Heart right ventricle (tissue), 16 donors: Measurements from ENCODE around the gene BRD4. TPM values are rescaled to one million over a fixed set of nuclear protein-coding genes. Genes with fewer than 3 reads are reported as not detected.
A peak's percentile ranks its signal among the peaks of the same experiment; 100 is the strongest.

Experiments used
- ATAC-seq, 8 donors: fragments of 200-7000 bp; cut with Tn5 transposase; one replicate each; pipeline ENCODE4 v1.9.1; 2020; ENCODE audit warnings: mild to moderate bottlenecking in 8 of 8, moderate library complexity in 8 of 8, moderate number of reproducible peaks in 1 of 8
- DNase-seq, 2 donors: peaks; one replicate each; pipeline ENCODE4 v3.0.0-alpha.2; 2020
- H3K27ac ChIP-seq, 10 donors: fragments of 200-600 bp; sonication (generic) in 2 of 10; one replicate each; pipeline versions ENCODE4 v1.5.0 to v1.8.0; 2020 to 2022; ENCODE audit warnings: mild to moderate bottlenecking in 3 of 10
- H3K27me3 ChIP-seq, 7 donors: fragments of 200-600 bp; one replicate each; pipeline ENCODE4 v1.8.0; 2021 to 2022; ENCODE audit warnings: mild to moderate bottlenecking in 2 of 7
- H3K36me3 ChIP-seq, 9 donors: fragments of 200-600 bp; sonication (generic) in 1 of 9; one replicate each; pipeline versions ENCODE4 v1.5.0 to v1.8.0; 2020 to 2022; ENCODE audit warnings: mild to moderate bottlenecking in 2 of 9
- H3K4me1 ChIP-seq, 9 donors: fragments of 200-600 bp; sonication (generic) in 1 of 9; one replicate each; pipeline versions ENCODE4 v1.5.0 to v1.8.0; 2020 to 2022; ENCODE audit warnings: mild to moderate bottlenecking in 4 of 9
- H3K4me3 ChIP-seq, 10 donors: fragments of 200-600 bp; sonication (generic) in 2 of 10; one replicate each; pipeline versions ENCODE4 v1.5.0 to v1.8.0; 2020 to 2022; ENCODE audit warnings: mild to moderate bottlenecking in 7 of 10, moderate library complexity in 2 of 10
- H3K9me3 ChIP-seq, 11 donors: fragments of 200-600 bp in 10 of 11; sonication (generic) in 2 of 11; one replicate each; pipeline versions ENCODE4 v1.5.0 to v1.8.0; 2013 to 2022; ENCODE audit warnings: mild to moderate bottlenecking in 2 of 11, control low read depth in 1 of 11, moderate library complexity in 1 of 11
- whole genome bisulfite sequencing, 2 donors: extraction: QIAGEN DNeasy Blood & Tissue Kit; methylation state at CpG; one replicate each; pipeline ENCODE4 v1.1.7; 2013; ENCODE audit warnings: inconsistent platforms in 1 of 2; 5-methylcytosine and 5-hydroxymethylcytosine counted together
- intact Hi-C, 10 donors: fragments of 100-400 bp; cut with DNase I; formaldehyde crosslinking; loops; one replicate each; pipeline versions ENCODE4 v1.11.1 to v1.14.2; 2022
- polyA plus RNA-seq, 2 donors: library from polyadenylated mRNA; stranded (reverse); fragments of 200-250 nt; gene quantifications; one replicate each; pipeline ENCODE4 v1.2.3, GENCODE V29; 2013
- total RNA-seq, 10 donors: library from RNA; stranded (reverse); fragmentation: NEBNext Ultra II Directional in 3 of 10; extraction: Animal tissue kit (Norgen Biotek cat#: 25700) in 3 of 10; gene quantifications; one replicate each; pipeline versions ENCODE4 v1.2.1 to v1.2.4, GENCODE V29; 2021 to 2023
- TF ChIP-seq, protein P1 (sequence below), 9 donors: fragments of 200-600 bp; sonication (generic) in 2 of 9; IDR thresholded peaks; one replicate each; pipeline versions ENCODE4 v1.5.0 to v1.8.0; 2021 to 2022; ENCODE audit warnings: antibody characterized with exemption in 9 of 9, mild to moderate bottlenecking in 5 of 9, moderate library complexity in 1 of 9
- donor health status: Arrhythmogenic right ventricular cardiomyopathy.
- donor health status: ischemic (EF 13 %, LVEDD 7.1; RV severe dilation, severe dysfunction).
- donor health status: healthy with polysubstance abuse.
- donor health status: DM: no; HTN: yes; CAD: no.
- donor health status: DM: no; HTN: no; CAD: no.
- donor health status: ischemic (EF 25% LVEDD 6.9; RV normal size, moderate dysfunction).
- donor health status: ischemic (EF 25% LVEDD 5.7; RV mildly dilated, moderate dysfunction).
- donor health status: healthy.
- donor health status: DM: yes; HTN: yes; CAD: no.
- donor health status: Ischemic cardiomyopathy.
- donor health status: ischemic (EF 35%, LVEDD 5.7; RV mildly dilated, moderate dysfunction).
- donor health status: nonischemic (EF 11% LVEDD 7.7; RV severe dilation, severe dysfunction).
- donor health status: DM: yes; HTN: yes; CAD: no.
- donor health status: PGD.
- donor health status: ischemic (EF 29% LVEDD 5.4; RV normal size, mild dysfunction).
- donor health status: nonischemic (EF 23%, LVEDD 6.1; RV moderate dilation, normal function).

The BRD4 gene
- total and polyA plus RNA-seq, 12 donors: 31.2 to 85.1 (median 53.6) TPM

- Histone ChIP-seq H3K27ac (peak overlapping the region in 9 of 10 donors; percentile 11 to 81 (median 62)), H3K27me3 (no peaks in the 10 kb centered on the region), H3K9me3 (no peaks in the 10 kb centered on the region), H3K4me1 (peaks cover 72 to 100% (median 100%) of the 10 kb centered on the region in 9 donors), H3K36me3 (no peaks in the 10 kb centered on the region), H3K4me3 (no peak overlapping the region)
- intact Hi-C loops: loop anchor here in 3 of 10 donors (2.0 to 5.0 kb wide), 4 partner anchors 13 to 52 kb away; partner anchors contain the start of gene BRD4 (in 1 of the 3)
- WGBS, 2 donors: 36 to 37% methylated on average over 6 of the region's 6 CpGs
- ATAC-seq: peak in 7 of 8 donors; percentile 32 to 90 (median 45)
- DNase-seq: peak in 1 of 2 donors; percentile 61
- TF ChIP-seq, protein P1, sequence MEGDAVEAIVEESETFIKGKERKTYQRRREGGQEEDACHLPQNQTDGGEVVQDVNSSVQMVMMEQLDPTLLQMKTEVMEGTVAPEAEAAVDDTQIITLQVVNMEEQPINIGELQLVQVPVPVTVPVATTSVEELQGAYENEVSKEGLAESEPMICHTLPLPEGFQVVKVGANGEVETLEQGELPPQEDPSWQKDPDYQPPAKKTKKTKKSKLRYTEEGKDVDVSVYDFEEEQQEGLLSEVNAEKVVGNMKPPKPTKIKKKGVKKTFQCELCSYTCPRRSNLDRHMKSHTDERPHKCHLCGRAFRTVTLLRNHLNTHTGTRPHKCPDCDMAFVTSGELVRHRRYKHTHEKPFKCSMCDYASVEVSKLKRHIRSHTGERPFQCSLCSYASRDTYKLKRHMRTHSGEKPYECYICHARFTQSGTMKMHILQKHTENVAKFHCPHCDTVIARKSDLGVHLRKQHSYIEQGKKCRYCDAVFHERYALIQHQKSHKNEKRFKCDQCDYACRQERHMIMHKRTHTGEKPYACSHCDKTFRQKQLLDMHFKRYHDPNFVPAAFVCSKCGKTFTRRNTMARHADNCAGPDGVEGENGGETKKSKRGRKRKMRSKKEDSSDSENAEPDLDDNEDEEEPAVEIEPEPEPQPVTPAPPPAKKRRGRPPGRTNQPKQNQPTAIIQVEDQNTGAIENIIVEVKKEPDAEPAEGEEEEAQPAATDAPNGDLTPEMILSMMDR (IDR thresholded peaks at IDR 0.05): no peak
These were observed 52.2 kb downstream of the BRD4 start for GRCh38 chr19:15280048-15280725.

DNA sequence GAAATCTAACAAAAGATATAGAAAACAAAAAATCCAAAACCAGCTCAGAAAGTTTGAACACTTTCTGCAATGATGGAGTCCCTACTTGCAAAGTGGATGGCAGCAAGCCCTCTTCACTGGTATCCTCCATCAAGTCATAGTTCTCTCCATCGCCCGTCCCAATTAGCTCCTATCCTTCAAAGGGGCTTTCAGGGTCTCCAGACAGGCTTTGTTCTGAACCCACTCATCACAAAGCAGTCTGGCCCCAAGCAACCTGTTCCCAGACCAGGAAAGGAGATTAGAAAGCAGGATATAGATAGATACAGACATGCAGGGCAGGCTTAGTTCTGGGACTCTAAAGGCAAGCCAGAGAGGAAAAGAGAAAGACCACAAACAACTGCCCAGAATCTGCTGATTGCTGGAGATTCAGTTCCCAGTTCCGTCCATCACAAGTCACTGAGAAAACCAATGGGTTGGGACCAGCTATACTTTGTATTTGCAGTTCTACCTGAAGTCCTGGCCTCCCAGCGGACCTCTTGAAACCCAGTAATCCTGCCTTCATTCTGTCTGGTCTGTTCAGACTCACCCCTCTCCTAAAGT is 52.9 kb downstream of the BRD4 start:
- ATAC-seq: no peak
- Histone ChIP-seq H3K27ac (peak overlapping the region in 5 of 10 donors; percentile 33 to 81 (median 65)), H3K4me3 (no peak overlapping the region), H3K4me1 (peaks cover 69 to 100% (median 100%) of the 10 kb centered on the region in 9 donors), H3K36me3 (no peaks in the 10 kb centered on the region), H3K9me3 (no peaks in the 10 kb centered on the region), H3K27me3 (no peaks in the 10 kb centered on the region)
- TF ChIP-seq, protein P1 (IDR thresholded peaks at IDR 0.05): no peak
- 83 to 85% methylated on average over 4 of the region's 4 CpGs for WGBS, 2 donors
- intact Hi-C loops: loop anchor here in 1 of 10 donors (10.0 kb wide), 1 partner anchor 45 kb away; no protein-coding TSS in a partner anchor
- DNase-seq: no peak

DNA sequence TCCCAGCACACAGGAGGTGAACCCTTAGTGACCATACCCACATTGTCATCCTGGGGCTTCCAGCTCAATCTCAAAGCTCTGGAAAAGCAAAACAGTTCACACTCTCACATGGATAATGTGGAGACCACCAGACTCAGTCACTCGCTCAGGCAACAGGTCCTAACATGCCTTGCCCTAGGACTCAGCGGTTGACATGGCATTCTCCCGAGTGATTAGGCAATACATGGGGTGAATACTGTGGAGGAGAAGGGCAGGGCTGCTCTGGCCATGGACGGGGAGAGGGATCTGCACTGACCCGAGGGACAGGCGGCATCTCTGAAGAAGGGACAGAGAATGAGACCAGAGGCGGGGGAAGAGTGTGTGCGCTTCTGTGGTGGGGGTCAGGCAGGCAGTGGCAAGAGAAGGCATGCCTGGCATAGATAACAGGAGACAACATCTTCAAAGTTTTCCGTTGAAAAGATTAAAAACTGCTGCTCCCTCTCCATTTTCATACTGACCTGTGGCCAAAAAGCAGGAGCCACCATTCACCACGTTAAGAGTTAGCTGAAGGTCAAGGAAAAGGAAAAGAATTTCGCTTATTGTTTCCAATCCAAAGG is 55.6 kb downstream of the BRD4 start:
- peaks cover 55 to 100% (median 99%) of the 10 kb centered on the region in 9 donors for H3K4me1 ChIP-seq
- peaks cover 0 to 14% (median 9%) of the 10 kb centered on the region in 9 donors for H3K36me3 ChIP-seq
- H3K27me3 ChIP-seq: no peaks in the 10 kb centered on the region
- no peaks in the 10 kb centered on the region for H3K9me3 ChIP-seq
- DNase-seq: no peak
- TF ChIP-seq, protein P1 (IDR thresholded peaks at IDR 0.05): no peak
- 77% methylated on average over 11 of the region's 11 CpGs for WGBS, 2 donors
- intact Hi-C loops: loop anchor here in 1 of 10 donors (10.0 kb wide), 1 partner anchor 48 kb away; no protein-coding TSS in a partner anchor
- no peak for ATAC-seq
- H3K4me3 ChIP-seq: no peak overlapping the region
- H3K27ac ChIP-seq: no peak overlapping the region

DNA sequence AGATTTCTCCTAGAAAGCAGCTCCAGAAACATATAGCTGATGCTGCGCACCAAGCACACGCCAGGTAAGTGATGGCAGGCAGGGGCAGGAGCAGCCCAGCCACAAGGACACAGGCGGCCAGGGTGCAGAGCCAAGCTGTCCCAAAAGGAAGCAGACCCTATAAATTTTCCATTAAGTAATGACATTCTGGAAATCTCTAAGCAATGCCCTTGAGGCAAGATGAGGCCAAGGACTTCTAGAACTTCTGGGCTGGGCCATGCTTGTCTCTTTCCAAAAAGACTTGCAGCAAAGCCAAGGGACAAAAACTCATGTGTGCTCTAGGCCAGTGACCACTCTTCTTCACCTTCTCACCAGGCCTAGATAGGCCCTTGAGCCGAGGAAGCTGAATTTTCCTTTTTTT is 57.9 kb downstream of the BRD4 start:
- 79 to 80% methylated on average over 4 of the region's 4 CpGs for WGBS, 2 donors
- Histone ChIP-seq H3K4me3 (no peak overlapping the region), H3K36me3 (peaks cover 0 to 36% (median 28%) of the 10 kb centered on the region in 9 donors), H3K9me3 (no peaks in the 10 kb centered on the region), H3K4me1 (peaks cover 39 to 100% (median 98%) of the 10 kb centered on the region in 9 donors), H3K27me3 (no peaks in the 10 kb centered on the region), H3K27ac (peak overlapping the region in 4 of 10 donors; percentile 0 to 46 (median 9))
- intact Hi-C loops: loop anchor here in 2 of 10 donors (5.0 to 10.0 kb wide), 2 partner anchors 48 to 50 kb away; no protein-coding TSS in a partner anchor
- DNase-seq: no peak
- peak in 7 of 8 donors; percentile 13 to 64 (median 27) for ATAC-seq
- TF ChIP-seq, protein P1 (IDR thresholded peaks at IDR 0.05): no peak
